Stimulated activated CD4-positive, alpha-beta T cell treated with anti-CD3 and anti-CD28 coated beads, Interleukin-1b, Interleukin-23, amount 100 ng/mL, for 48 hours (primary cell): ENCODE measurements around the gene SRD5A2.
"Not testable (repeated sequence)": the region's sequence is repeated elsewhere in the genome, so short reads cannot be mapped to it uniquely, and the experiment has no call there.

Experiments
- DNase-seq: peaks from one replicate; pipeline ENCODE4 v3.0.0-alpha.2; 2020

The SRD5A2 gene

DNA sequence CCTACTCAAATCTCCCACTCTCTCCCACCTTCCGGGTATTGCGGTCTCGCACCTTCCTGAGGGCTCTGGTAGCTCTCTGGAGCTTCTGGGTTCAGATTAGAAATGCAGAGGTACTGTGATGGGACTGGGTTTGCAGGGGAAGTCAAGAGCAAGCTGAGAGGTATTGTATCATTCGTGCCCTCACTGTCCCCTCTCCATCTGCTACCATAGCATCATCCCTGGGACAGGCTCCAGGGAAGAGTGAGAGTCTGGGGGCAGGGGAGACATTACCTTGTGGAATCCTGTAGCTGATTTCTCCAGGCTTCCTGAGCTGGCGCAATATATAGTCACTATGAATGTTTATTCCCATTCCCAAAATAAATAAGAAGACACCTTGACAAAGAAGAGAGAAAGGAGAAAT lies 49.6 kb downstream of the SRD5A2 start:
- DNase-seq = no peak

GRCh38 chr2:31529256-31529655 lies 51.5 kb downstream of the SRD5A2 start:
- no peak for DNase-seq

DNA sequence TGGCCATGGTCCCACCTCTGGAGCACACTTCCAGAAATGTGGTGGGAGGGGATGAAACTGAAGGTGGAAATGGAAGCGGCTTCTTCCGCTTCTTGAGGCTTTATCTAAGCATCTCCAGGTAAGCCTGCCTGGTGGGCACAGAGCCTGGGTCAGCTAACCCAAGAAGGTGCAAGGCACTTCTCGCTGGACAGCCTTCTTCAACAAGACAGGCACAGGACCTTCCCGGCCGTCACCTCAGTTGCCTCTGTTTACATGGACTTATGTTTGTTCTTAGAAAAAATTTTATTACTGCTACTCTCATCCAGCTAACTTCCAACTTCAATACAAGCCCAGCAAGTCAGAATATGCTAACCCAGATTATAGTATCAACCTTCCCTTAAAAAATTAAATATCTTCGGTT lies 51.9 kb downstream of the SRD5A2 start:
- no peak for DNase-seq

DNA sequence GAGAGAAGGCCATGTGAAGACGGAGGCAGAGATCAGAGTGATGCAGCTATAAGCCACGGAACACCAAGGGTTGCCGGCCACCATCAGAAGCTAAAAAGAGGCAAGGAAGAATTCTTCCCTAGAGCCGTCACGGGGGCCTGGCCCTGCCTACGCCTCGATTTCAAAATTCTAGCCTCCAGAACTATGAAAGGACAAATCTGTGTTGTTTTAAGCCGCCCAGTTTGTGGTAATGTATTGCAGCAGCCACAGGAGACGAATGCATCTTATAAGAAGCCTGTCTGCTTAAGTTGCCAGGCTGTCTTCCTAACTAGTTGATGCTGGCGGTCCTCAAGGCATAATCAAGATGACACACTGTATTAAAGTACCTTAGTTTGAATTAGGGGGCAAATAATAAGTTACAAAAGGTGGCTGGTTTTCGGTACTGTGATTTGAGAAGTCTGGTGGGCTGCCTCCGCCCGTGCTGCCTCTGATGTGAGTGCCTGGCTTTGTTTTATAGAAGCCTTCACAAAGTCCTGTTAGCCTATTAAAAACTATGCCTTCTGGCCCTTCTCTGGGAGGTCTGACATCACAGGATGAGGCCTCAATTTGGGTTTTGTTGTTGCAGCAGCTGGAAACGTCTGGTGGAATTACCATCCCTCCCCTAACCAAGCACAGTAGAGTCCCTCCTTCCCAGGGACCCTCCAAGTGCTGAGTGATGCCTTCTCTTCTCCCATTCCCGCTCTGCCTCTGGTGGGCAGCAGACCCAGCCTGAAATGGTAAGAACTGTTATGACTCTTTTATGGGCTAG lies 53.6 kb downstream of the SRD5A2 start:
- no peak for DNase-seq

- no peak for DNase-seq
Measured at GRCh38 chr2:31525876-31526275, 54.9 kb downstream of the SRD5A2 start.

DNA sequence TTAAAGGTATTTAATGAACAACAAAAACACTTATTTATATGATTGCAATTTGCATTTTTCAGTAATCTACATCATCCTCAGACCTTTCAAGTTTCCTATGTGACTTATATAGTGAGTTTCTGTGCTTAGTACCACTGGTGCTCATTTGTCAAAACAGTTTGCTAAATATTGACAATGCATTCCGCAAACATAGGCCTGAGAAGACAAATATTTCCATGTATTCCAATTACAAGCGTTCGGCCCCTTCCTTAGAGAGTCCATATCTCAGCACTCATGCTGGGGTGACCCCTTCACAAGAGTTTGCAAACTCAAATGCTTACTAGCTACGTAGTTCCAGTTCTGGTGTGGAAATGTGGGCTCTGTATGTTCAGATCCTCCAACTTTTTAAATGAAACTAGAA lies 56.1 kb downstream of the SRD5A2 start:
- DNase-seq = no peak

GRCh38 chr2:31523871-31524492 lies 56.8 kb downstream of the SRD5A2 start:
- peak; percentile 32 for DNase-seq

DNA sequence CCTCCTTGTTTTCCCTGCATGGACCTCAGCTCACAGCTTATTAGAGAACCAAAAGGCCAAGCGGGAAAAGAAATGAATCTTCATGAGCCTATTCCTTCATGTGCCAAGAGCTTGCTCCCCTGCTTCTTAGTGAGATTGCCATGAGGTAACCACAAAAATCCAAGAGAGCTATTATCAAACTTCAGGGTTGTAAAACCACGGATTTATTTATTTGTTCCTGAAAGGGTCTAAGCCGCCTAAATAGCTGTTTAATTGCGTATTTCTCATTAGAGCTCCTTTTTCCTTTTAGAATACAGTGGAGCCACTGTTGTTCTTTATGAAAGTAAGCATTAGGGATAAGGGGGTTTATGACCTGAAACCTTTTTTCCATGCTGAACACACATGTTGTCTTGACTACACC lies 58.0 kb downstream of the SRD5A2 start:
- no peak for DNase-seq

- DNase-seq = no peak
Measured at GRCh38 chr2:31517442-31518203, 63.1 kb downstream of the SRD5A2 start.

DNA sequence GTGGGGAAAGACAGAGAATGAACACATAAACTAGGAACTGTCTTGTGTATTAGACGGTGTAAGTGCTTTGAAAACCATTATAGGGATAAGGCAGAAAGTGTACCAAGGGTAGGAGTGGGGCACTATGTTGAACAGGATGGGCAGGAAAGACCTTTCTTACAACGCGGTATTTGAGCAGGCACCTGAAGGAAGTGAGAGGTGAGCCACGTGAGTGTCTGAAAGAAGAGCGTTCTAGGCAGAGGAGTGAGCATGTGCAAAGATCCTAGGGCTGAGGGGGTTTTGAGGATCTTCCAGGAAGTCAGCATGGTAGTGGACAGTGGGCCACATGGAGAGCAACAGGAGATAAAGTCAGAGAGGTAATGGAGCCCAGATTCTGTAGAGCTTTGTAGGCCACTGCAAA lies 65.2 kb downstream of the SRD5A2 start:
- DNase-seq = no peak

DNA sequence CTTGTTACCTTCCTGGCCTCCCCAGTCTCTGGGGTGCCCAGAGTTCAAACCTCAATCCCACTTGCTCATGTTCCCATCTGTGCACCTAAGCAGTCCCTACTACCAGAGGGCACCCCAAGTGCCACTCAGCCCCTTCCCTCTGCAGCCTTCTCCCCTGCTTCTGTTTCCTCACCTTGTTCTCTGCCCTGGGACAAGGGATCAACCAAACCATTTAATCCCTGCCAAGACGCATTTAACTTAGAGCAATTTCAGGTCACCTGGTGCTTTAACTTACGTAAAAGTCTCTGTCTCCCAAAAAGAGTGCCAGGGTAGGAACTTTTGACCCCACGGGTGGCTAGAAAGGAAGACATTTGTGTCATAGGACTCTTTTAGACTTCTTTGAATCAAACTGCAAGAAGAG lies 67.2 kb downstream of the SRD5A2 start:
- DNase-seq = no peak

- DNase-seq = no peak
Measured at GRCh38 chr2:31511376-31511775, 69.4 kb downstream of the SRD5A2 start.

DNA sequence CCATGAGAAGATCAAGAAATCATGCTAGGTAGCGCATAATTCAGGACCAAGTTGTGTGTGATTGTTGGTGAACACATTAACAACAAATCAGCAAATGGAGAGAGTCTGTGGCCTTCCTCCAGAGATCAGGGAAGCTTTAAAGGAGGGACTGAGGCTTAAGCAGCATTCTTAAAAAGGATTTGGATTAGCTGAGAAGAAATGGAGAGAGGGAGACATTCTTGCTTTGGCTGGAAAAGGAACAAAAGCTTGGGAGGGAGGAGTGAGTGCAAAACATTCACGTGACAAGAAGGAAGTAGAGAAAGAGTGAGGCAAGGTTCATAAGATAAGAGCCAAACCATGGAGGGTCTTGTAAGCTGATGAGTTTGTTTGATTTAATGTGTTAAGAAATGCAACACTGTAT lies 75.6 kb downstream of the SRD5A2 start:
- DNase-seq = no peak

GRCh38 chr2:31504311-31504710 lies 76.4 kb downstream of the SRD5A2 start:
- no peak for DNase-seq

GRCh38 chr2:31496451-31496874 lies 84.3 kb downstream of the SRD5A2 start:
- not testable (repeated sequence) for DNase-seq

DNA sequence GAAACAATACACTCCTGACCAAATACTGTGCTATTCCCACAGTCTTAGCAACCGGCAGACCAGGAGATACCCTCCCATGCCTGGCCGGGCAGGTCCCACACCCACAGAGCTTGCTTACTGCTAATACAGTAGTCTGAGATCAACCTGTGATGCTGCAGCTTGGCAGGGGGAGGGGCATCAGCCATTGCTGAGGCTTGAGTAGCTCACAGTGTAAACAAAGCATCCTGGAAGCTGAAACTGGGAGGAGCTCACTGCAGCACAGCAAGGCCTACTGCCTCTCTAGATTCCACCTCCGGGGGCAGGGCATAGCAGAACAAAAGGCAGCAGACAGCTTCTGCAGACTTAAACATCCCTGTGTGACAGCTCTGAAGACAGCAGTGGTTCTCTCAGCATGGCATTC lies 91.4 kb downstream of the SRD5A2 start:
- not testable (repeated sequence) for DNase-seq

GRCh38 chr2:31483246-31483645 lies 97.5 kb downstream of the SRD5A2 start:
- no peak for DNase-seq

GRCh38 chr2:31476511-31477180 lies 104.1 kb downstream of the SRD5A2 start:
- no peak for DNase-seq

- no peak for DNase-seq
Measured at GRCh38 chr2:31475692-31476091, 105.0 kb downstream of the SRD5A2 start.

DNA sequence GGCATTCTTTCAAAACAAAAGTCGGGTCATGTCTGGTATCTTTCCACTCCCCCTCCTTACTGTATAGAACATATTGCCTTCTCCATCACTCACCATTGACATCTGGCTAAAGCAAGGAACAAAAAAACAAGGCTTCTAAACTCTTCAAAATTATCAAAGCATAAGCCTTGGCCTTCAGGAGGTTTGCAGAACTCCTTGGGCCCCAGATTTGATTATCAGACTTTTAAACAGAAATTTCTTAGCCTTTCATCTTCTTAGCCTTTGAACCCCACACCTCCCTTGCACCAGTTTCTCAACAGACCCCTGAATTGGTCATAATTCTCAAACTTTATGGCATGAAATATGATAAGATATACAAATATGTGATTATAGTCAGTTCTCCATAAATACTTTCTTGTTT lies 106.4 kb downstream of the SRD5A2 start:
- DNase-seq = no peak
